NCI-H2081 treated with DMSO at 0.1 percent for 48 hours (cell line): ENCODE data around the gene BBX.

Source experiments
- DNase-seq: peaks from one replicate; lab custom pipeline; 2025; lab: John Stamatoyannopoulos, UW

Gene BBX

GRCh38 chr3:107522510-107523288 lies at the start of gene BBX:
Gene BBX, plus strand, starts transcription at chr3:107522962. Its CDS starts 187,499 bp downstream, at chr3:107710461.
- peak; percentile 80 for DNase-seq

- no peak for DNase-seq
Measured at GRCh38 chr3:107476462-107476861, 46.3 kb upstream of the BBX start.

- no peak for DNase-seq
Measured at GRCh38 chr3:107487490-107487889, 35.3 kb upstream of the BBX start.

GRCh38 chr3:107488942-107489341 lies 33.8 kb upstream of the BBX start:
- no peak for DNase-seq

- no peak for DNase-seq
Measured at GRCh38 chr3:107493134-107493533, 29.6 kb upstream of the BBX start.

- DNase-seq = no peak
Measured at GRCh38 chr3:107496855-107497254, 25.9 kb upstream of the BBX start.

GRCh38 chr3:107498646-107499045 lies 24.1 kb upstream of the BBX start:
- no peak for DNase-seq

- DNase-seq = no peak
Measured at GRCh38 chr3:107506458-107506857, 16.3 kb upstream of the BBX start.

- DNase-seq = no peak
Measured at GRCh38 chr3:107508331-107508730, 14.4 kb upstream of the BBX start.

- DNase-seq = no peak
Measured at GRCh38 chr3:107512108-107512507, 10.7 kb upstream of the BBX start.

- no peak for DNase-seq
Measured at GRCh38 chr3:107514453-107514852, 8.3 kb upstream of the BBX start.

- DNase-seq = no peak
Measured at GRCh38 chr3:107516475-107516874, 6.3 kb upstream of the BBX start.

GRCh38 chr3:107520535-107520934 lies 2.2 kb upstream of the BBX start:
- no peak for DNase-seq

- no peak for DNase-seq
Measured at GRCh38 chr3:107521469-107522059, 1.2 kb upstream of the BBX start.

- no peak for DNase-seq
Measured at GRCh38 chr3:107523289-107523538, 452 bp downstream of the BBX start.

GRCh38 chr3:107523539-107524325 lies 970 bp downstream of the BBX start:
- no peak for DNase-seq

- no peak for DNase-seq
Measured at GRCh38 chr3:107524326-107524840, 1.6 kb downstream of the BBX start.

- DNase-seq = no peak
Measured at GRCh38 chr3:107524841-107525643, 2.3 kb downstream of the BBX start.

GRCh38 chr3:107525644-107526305 lies 3.0 kb downstream of the BBX start:
- DNase-seq = no peak

GRCh38 chr3:107531917-107532469 lies 9.2 kb downstream of the BBX start:
- no peak for DNase-seq

GRCh38 chr3:107540857-107541256 lies 18.1 kb downstream of the BBX start:
- no peak for DNase-seq
